T-helper 2 cell treated with Interferon-gamma antibody and Interleukin-4, amounts not matched to agents 5 μg/mL and 100 μg/mL, for 36 hours (primary cell): ENCODE results near the gene DNAJC15.
"Not testable (repeated sequence)": the region's sequence is repeated elsewhere in the genome, so short reads cannot be mapped to it uniquely, and the experiment has no call there.

ENCODE experiments used
- DNase-seq: peaks from one replicate; pipeline ENCODE4 v3.0.0; 2021; ENCODE audit warnings: low spot score
- H3K27ac Mint-ChIP-seq: one replicate; pipeline ENCODE4 v1.8.0; 2021; ENCODE audit warnings: mild to moderate bottlenecking, mixed read lengths
- H3K27me3 Mint-ChIP-seq: one replicate; pipeline ENCODE4 v1.8.0; 2021; ENCODE audit warnings: low read depth, mixed read lengths
- H3K36me3 Mint-ChIP-seq: one replicate; pipeline ENCODE4 v1.8.0; 2021; ENCODE audit warnings: low read depth, mixed read lengths
- H3K4me1 Mint-ChIP-seq: one replicate; pipeline ENCODE4 v1.8.0; 2021; ENCODE audit warnings: low read depth, mixed read lengths
- H3K4me3 Mint-ChIP-seq: one replicate; pipeline ENCODE4 v1.8.0; 2022; ENCODE audit warnings: mild to moderate bottlenecking, moderate library complexity, mixed read lengths
- H3K9me3 Mint-ChIP-seq: one replicate; pipeline ENCODE4 v1.8.0; 2021; ENCODE audit warnings: mixed read lengths

The DNAJC15 gene

DNA sequence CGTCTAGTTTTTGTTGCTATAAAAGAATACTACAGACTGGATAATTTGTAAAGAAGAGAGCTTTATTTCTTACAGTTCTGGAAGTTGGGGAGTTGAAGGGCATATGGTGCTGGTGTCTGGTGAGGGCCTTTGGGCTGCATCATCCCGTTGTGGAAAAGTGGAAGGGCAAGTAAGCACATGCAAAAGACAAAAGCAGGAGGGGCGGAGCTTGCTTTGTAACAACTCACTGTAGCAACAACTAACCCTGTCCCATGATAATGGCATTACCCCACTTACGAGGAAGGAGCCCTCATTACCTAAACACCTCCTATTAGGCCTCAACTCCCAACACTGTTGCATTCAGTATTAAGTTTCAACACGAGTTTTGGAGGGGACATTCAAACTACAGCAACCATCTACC is 7.2 kb upstream of the DNAJC15 start:
- no peak overlapping the region for H3K4me3 Mint-ChIP-seq
- H3K27me3 Mint-ChIP-seq, result peaks cover 3% of the 10 kb centered on the region
- no peaks in the 10 kb centered on the region for H3K36me3 Mint-ChIP-seq
- peaks cover 3% of the 10 kb centered on the region for H3K4me1 Mint-ChIP-seq
- DNase-seq, result no peak
- H3K9me3 Mint-ChIP-seq, result no peaks in the 10 kb centered on the region
- no peak overlapping the region for H3K27ac Mint-ChIP-seq

DNA sequence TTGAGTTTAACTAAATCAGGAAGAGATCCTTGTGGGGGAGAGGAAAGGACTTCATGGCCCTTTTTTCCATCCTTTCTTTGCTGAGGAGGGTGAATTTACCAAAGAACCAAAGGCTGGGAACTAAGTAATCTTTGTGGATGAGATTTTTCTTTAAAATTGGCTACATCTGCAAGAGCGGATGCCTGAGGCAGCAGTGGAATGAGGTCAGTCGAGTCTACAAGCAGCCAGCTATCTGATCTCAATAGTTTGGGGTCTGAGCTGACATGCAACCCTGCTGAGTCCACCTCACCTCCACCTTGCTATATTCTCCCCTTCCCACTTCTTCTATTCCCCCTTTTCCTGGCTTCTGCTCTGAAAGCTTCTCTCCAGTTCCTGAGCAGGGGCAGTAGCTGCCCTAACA is 3.6 kb upstream of the DNAJC15 start:
- no peaks in the 10 kb centered on the region for H3K9me3 Mint-ChIP-seq
- H3K4me1 Mint-ChIP-seq, result peaks cover 10% of the 10 kb centered on the region
- no peak for DNase-seq
- H3K4me3 Mint-ChIP-seq, result no peak overlapping the region
- no peak overlapping the region for H3K27ac Mint-ChIP-seq
- H3K27me3 Mint-ChIP-seq, result peaks cover 5% of the 10 kb centered on the region
- H3K36me3 Mint-ChIP-seq, result peaks cover 7% of the 10 kb centered on the region

DNA sequence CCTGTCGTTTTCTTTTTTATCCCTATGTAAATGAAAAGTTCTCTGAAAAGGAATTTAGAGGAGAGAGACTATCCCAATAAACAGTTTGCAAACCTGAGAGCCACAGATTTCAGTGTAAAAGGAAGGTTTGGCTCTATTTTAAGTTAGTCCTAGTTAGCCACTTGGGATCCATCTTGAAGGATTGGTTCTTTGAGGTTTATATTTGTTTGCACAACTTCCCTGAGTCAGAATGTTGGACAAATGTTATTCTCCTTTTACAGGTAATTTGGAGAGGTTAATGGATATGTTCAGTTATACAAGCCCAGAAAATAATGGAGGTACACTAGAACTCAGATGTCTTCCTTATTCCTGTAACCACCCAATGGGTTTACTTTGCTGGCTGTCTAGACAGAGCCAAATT is 2.6 kb upstream of the DNAJC15 start:
- DNase-seq, result no peak
- no peak overlapping the region for H3K27ac Mint-ChIP-seq

DNA sequence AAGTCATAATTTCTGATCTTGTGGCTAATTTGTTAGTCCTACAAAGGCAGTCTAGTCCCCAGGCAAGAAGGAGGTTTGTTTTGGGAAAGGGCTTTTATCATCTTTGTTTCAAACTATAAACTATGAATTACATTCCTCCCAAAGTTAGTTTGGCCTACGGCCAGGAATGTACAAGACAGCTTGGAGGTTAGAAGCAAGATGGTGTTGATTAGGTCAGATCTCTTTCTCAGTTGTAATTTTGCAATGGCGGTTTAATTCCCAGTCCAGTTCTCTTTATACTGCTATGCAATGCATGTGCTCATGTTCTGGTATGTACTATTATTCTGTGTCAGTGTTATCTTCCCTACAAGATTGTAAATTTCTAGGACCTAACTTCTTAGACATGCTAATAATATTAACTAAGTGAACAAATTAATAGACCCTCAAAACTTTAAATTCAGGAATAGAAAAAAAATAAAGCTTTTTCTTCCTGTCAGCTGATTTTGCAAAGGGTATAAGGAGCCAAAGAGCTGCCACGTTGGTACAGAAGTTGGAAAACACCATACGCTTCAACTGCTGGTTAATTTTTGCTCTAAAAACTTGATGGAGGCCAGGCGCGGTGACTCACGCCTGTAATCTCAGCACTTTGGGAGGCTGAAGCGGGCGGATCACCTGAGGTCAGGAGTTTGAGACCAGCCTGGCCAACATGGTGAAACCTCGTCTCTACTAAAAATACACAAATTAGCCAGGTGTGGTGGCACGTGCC is 1.3 kb upstream of the DNAJC15 start:
- peaks cover 2% of the 10 kb centered on the region for H3K27me3 Mint-ChIP-seq
- H3K36me3 Mint-ChIP-seq, result peaks cover 11% of the 10 kb centered on the region
- H3K9me3 Mint-ChIP-seq, result no peaks in the 10 kb centered on the region
- peaks cover 14% of the 10 kb centered on the region for H3K4me1 Mint-ChIP-seq
- H3K27ac Mint-ChIP-seq, result no peak overlapping the region
- H3K4me3 Mint-ChIP-seq, result no peak overlapping the region
- DNase-seq, result no peak

More for the DNA sequence above, 2.6 kb upstream of the DNAJC15 start:
- H3K36me3 Mint-ChIP-seq, result peaks cover 11% of the 10 kb centered on the region
- H3K9me3 Mint-ChIP-seq, result no peaks in the 10 kb centered on the region
- H3K27me3 Mint-ChIP-seq, result peaks cover 3% of the 10 kb centered on the region
- H3K4me1 Mint-ChIP-seq, result peaks cover 12% of the 10 kb centered on the region
- no peak overlapping the region for H3K4me3 Mint-ChIP-seq

DNA sequence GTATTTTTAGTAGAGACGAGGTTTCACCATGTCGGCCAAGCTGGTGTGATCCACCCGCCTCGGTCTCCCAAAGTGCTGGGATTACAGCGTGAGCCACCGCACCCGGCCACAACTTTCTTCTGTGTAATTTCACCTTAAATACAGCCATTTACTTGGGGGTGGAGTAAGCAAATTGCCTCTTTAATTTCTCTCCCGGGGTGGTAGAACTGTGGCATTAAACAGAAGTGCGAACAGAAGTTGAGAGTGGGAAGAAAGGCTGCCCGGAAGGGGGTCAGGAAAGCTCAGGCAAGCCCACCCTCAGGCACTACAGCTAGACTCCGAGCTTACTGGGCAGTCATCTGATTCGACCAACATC is 475 bp upstream of the DNAJC15 start:
- peak overlapping the region; percentile 89 for H3K27ac Mint-ChIP-seq
- H3K4me3 Mint-ChIP-seq, result peak overlapping the region; percentile 96
- H3K4me1 Mint-ChIP-seq, result peaks cover 14% of the 10 kb centered on the region
- DNase-seq, result no peak
- peaks cover 2% of the 10 kb centered on the region for H3K27me3 Mint-ChIP-seq
- peaks cover 11% of the 10 kb centered on the region for H3K36me3 Mint-ChIP-seq
- no peaks in the 10 kb centered on the region for H3K9me3 Mint-ChIP-seq

DNA sequence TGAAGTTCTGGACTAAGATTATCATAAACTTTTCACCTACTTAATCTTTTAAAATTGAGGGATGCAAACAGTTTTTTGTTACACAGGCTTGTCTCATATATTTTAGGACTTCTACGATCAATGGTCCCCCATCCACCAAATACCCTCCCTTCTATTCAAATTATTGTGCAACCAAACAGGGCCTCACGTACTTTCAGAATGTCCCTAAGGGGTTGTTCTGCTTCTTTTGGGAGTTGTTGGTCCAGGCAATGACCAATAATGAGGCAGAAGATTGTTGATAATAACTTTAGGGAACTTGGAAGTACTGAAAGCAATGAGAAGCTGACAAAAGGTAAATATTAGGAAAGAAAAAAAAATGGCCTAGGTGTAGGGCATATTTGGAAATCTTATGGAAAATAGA is 2.9 kb downstream of the DNAJC15 start:
- no peak for DNase-seq

DNA sequence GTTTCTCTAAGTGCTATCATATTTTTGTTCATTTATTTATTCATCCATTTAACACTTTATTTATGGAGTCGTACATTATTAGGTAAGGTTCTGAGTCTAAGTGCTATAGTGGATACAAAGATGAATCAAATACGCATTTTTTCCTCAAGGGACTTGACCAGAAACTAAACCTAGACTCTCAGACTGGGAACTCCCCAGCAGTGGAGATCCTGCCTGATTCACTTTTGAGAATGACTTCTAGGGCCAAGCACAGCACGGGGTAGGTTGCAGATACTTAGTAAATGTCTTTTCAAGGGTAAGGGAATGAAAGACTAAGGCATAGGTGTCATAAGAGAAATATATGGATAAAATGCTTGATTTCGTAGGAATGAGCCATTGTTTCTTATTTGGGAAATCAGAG is 7.2 kb downstream of the DNAJC15 start:
- Mint-ChIP-seq H3K27me3 (no peaks in the 10 kb centered on the region), H3K36me3 (peaks cover 26% of the 10 kb centered on the region), H3K4me1 (peaks cover 13% of the 10 kb centered on the region), H3K27ac (no peak overlapping the region), H3K9me3 (no peaks in the 10 kb centered on the region), H3K4me3 (no peak overlapping the region)
- no peak for DNase-seq

More for the DNA sequence above, 2.9 kb downstream of the DNAJC15 start:
- Mint-ChIP-seq H3K27ac (no peak overlapping the region), H3K4me3 (no peak overlapping the region), H3K36me3 (peaks cover 21% of the 10 kb centered on the region), H3K9me3 (no peaks in the 10 kb centered on the region), H3K27me3 (peaks cover 2% of the 10 kb centered on the region), H3K4me1 (peaks cover 22% of the 10 kb centered on the region)

DNA sequence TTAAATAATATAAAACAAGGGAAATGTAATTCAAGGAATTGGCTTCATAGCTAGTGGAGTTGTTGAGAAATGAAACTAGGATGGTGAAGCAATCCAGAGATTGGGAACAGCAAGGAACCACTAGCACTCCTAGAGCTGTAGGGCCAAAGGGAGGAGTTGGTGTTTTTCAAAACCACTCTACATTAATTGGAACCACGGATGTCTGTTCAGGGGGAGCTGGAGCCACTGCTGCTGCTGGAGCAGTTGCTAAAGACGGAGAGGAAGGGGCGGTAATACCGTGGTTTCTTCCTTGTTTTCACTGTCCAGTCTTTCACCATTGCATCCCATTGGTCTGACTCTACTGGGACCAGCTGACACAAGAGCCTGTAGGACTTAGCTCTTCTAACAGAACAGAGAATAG is 8.5 kb downstream of the DNAJC15 start:
- Mint-ChIP-seq H3K27me3 (no peaks in the 10 kb centered on the region), H3K27ac (no peak overlapping the region)

GRCh38 chr13:43033038-43033437 is 9.7 kb downstream of the DNAJC15 start:
- Mint-ChIP-seq H3K9me3 (no peaks in the 10 kb centered on the region), H3K36me3 (peaks cover 29% of the 10 kb centered on the region), H3K27me3 (no peaks in the 10 kb centered on the region), H3K27ac (no peak overlapping the region), H3K4me1 (peaks cover 13% of the 10 kb centered on the region), H3K4me3 (no peak overlapping the region)
- DNase-seq, result no peak

More for the DNA sequence above, 8.5 kb downstream of the DNAJC15 start:
- H3K4me1 Mint-ChIP-seq, result peaks cover 11% of the 10 kb centered on the region
- no peak for DNase-seq
- H3K36me3 Mint-ChIP-seq, result peaks cover 26% of the 10 kb centered on the region
- no peaks in the 10 kb centered on the region for H3K9me3 Mint-ChIP-seq
- no peak overlapping the region for H3K4me3 Mint-ChIP-seq

DNA sequence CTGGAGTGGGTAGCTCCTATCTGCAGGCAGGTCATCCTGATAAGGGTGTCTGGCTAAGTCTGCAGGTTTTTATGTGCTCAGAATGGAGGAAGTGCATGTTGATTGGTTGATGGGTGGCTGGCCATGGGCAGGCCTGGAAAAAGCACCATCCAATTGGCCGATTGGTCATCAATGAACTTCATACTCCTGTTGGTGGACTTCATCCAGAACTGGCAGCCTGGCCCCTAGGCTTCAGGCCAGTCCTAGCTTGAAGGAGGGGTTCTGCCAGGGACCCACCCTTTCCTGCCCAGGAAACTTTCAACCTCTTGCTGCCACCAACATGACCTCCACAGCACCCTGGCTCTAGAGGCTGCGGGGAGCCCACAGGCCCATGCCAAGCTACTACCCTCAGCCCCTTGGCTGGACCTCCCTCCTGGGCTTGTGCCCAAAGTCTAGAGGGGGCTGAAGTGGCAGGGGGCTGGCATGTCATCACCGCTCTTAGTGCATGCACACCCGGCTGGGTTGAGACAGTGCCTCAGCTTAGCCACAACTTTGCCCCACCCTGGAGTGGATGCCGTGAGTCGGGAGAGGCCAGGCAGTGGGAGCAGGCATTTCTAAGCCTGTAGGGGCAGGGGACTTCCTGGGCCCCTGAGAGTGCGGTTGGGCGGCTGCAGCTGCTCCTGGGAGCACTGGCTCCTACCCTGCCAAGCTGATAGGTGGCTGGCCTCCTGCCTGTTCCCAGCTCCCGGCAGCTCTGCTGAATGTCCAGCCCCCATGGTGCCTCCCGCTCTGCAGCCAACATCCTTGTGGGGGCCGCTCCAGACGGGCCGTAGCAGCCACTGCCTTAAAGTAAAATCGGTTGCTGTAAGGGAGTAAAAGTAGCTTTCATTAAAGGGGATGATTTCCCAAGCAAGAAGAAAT is 13.2 kb downstream of the DNAJC15 start:
- peaks cover 13% of the 10 kb centered on the region for H3K4me1 Mint-ChIP-seq
- no peak for DNase-seq

GRCh38 chr13:43039966-43040365 is 16.6 kb downstream of the DNAJC15 start:
- H3K27me3 Mint-ChIP-seq, result no peaks in the 10 kb centered on the region
- DNase-seq, result no peak
- peaks cover 34% of the 10 kb centered on the region for H3K4me1 Mint-ChIP-seq
- no peak overlapping the region for H3K4me3 Mint-ChIP-seq
- H3K27ac Mint-ChIP-seq, result no peak overlapping the region
- H3K9me3 Mint-ChIP-seq, result no peaks in the 10 kb centered on the region
- peaks cover 24% of the 10 kb centered on the region for H3K36me3 Mint-ChIP-seq

More for the DNA sequence above, 13.2 kb downstream of the DNAJC15 start:
- no peak overlapping the region for H3K27ac Mint-ChIP-seq
- no peak overlapping the region for H3K4me3 Mint-ChIP-seq
- H3K36me3 Mint-ChIP-seq, result peaks cover 29% of the 10 kb centered on the region
- no peaks in the 10 kb centered on the region for H3K27me3 Mint-ChIP-seq
- no peaks in the 10 kb centered on the region for H3K9me3 Mint-ChIP-seq

GRCh38 chr13:43040581-43041368 is 17.4 kb downstream of the DNAJC15 start:
- H3K27me3 Mint-ChIP-seq, H3K9me3 Mint-ChIP-seq, H3K27ac Mint-ChIP-seq, H3K4me3 Mint-ChIP-seq, DNase-seq: not testable (repeated sequence)
- Mint-ChIP-seq H3K36me3 (peaks cover 24% of the 10 kb centered on the region), H3K4me1 (peaks cover 42% of the 10 kb centered on the region)

DNA sequence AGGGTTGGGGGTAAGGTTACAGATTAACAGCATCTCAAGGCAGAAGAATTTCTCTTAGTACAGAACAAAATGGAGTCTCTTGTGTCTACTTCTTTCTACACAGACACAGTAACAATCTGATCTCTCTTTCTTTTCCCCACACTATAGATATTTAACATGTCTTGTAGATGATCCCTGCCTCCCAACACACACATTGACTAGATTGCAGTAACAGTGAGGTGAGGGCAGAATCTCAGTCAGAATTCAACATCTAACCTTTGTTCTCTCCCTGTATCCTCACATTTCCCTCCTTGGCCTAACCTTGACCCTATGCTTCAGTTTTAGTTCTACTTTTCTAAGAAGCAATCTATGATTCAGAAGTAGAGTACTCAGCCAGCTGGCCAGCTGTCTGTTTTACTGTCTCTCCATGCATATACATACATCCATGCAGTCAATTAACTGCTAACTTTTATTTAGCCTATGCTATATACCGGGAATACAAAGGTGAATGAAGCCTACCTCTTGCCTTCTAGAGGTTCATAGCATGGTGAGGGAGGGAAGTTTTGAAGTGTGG is 18.1 kb downstream of the DNAJC15 start:
- H3K36me3 Mint-ChIP-seq, result peaks cover 24% of the 10 kb centered on the region
- H3K4me1 Mint-ChIP-seq, result peaks cover 46% of the 10 kb centered on the region
- no peak for DNase-seq
- no peaks in the 10 kb centered on the region for H3K9me3 Mint-ChIP-seq
- no peak overlapping the region for H3K4me3 Mint-ChIP-seq
- H3K27ac Mint-ChIP-seq, result no peak overlapping the region
- no peaks in the 10 kb centered on the region for H3K27me3 Mint-ChIP-seq
